C4-2B (cell line): ENCODE measurements around the gene TMEM242.

Source experiments
- ZFX ChIP-seq: fragments of 450-650 bp; IDR thresholded peaks from 2 replicates; pipeline ENCODE4 v1.6.1; 2017
- TF ChIP-seq, protein P1 (sequence below): fragments of 450-650 bp; conservative IDR thresholded peaks from 2 replicates; pipeline ENCODE4 v1.5.1; 2017; ENCODE audit warnings: mild to moderate bottlenecking

DNA sequence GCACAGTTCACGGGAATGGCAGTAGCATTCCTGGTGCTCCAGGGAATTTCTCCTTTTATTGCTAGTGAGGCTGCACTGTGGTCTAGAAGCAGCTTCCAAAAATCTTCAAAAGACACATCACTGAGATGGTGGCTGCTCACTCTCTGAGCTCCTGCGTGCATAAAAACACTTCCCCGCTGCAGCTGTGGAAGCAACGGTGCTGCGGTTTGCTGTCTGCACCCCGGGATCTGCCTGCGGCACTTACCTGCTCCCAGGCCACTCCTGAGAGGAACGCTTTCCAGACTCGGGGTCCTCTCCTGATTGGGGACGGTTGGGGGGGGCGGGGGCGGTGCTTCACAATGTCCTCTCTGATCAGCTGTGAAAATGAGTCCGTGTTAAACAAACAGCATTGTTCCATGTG, 77.9 kb downstream of the TMEM242 start:
- TF ChIP-seq, protein P1, sequence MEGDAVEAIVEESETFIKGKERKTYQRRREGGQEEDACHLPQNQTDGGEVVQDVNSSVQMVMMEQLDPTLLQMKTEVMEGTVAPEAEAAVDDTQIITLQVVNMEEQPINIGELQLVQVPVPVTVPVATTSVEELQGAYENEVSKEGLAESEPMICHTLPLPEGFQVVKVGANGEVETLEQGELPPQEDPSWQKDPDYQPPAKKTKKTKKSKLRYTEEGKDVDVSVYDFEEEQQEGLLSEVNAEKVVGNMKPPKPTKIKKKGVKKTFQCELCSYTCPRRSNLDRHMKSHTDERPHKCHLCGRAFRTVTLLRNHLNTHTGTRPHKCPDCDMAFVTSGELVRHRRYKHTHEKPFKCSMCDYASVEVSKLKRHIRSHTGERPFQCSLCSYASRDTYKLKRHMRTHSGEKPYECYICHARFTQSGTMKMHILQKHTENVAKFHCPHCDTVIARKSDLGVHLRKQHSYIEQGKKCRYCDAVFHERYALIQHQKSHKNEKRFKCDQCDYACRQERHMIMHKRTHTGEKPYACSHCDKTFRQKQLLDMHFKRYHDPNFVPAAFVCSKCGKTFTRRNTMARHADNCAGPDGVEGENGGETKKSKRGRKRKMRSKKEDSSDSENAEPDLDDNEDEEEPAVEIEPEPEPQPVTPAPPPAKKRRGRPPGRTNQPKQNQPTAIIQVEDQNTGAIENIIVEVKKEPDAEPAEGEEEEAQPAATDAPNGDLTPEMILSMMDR: no peak
- no peak for TF ChIP-seq ZFX
